Testis (tissue), 3 donors: ENCODE data around the gene OLIG3. TPM values are rescaled to one million over a fixed set of nuclear protein-coding genes. Genes with fewer than 3 reads are reported as not detected.

Experiments used
- DNase-seq: peaks from one replicate; pipeline ENCODE4 v3.0.0-alpha.2; 2019
- H3K27ac ChIP-seq, 2 donors: fragments of 200-600 bp; sonication (generic); one replicate each; pipeline ENCODE4 v1.5.1; 2019
- H3K27me3 ChIP-seq: fragments of 200-600 bp; sonication (generic); one replicate; pipeline ENCODE4 v1.5.1; 2019
- H3K36me3 ChIP-seq: fragments of 200-600 bp; sonication (generic); one replicate; pipeline ENCODE4 v1.5.1; 2017; ENCODE audit warnings: low read depth; ENCODE audit errors: missing control alignments
- H3K4me1 ChIP-seq: fragments of 200-600 bp; sonication (generic); one replicate; pipeline ENCODE4 v1.5.1; 2019
- H3K4me3 ChIP-seq, 2 donors: fragments of 200-600 bp; sonication (generic); one replicate each; pipeline ENCODE4 v1.5.1; 2017 to 2019
- H3K9me3 ChIP-seq: fragments of 200-600 bp; sonication (generic); one replicate; pipeline ENCODE4 v1.5.1; 2017
- POLR2A ChIP-seq: fragments of 450-650 bp; IDR thresholded peaks from one replicate; pipeline ENCODE4 v1.6.1; 2017; ENCODE audit warnings: antibody characterized with exemption, mild to moderate bottlenecking, moderate library complexity
- WGBS, 2 donors: methylation state at CpG; one replicate each; pipeline ENCODE4 v1.1.5; 2018; 5-methylcytosine and 5-hydroxymethylcytosine counted together
- intact Hi-C: fragments of 100-400 bp; cut with DNase I; formaldehyde crosslinking; loops from one replicate; pipeline ENCODE4 v1.15.1; 2023; ENCODE audit warnings: low total_unique reads
- polyA plus RNA-seq: library from polyadenylated mRNA; stranded (reverse); fragments of 350-450 nt; fragmentation: Illumina TruSeq; extraction: RNeasy Lipid Tissue Mini Kit (QIAGEN cat#74804); gene quantifications from one replicate; pipeline ENCODE4 v1.2.3, GENCODE V29; 2014; ENCODE audit warnings: low read depth, low replicate concordance; ENCODE audit not compliant: insufficient read depth
- total RNA-seq, 2 donors: library from RNA; depleted of rRNA; stranded (reverse); fragments of >200 nt; gene quantifications; one replicate each; pipeline ENCODE4 v1.2.3, GENCODE V29; 2016
- TF ChIP-seq, protein P1 (sequence below), 3 experiments: fragments of 450-650 bp in 2 of 3; fragments of 200-600 bp in 1 of 3; sonication (generic) in 1 of 3; IDR thresholded peaks; one replicate each; pipeline ENCODE4 v1.5.1; 2016 to 2019; ENCODE audit warnings: antibody characterized with exemption in 3 of 3, mild to moderate bottlenecking in 2 of 3, moderate library complexity in 1 of 3

The OLIG3 gene
- total and polyA plus RNA-seq, 3 donors from 2014 or later = not detected

DNA sequence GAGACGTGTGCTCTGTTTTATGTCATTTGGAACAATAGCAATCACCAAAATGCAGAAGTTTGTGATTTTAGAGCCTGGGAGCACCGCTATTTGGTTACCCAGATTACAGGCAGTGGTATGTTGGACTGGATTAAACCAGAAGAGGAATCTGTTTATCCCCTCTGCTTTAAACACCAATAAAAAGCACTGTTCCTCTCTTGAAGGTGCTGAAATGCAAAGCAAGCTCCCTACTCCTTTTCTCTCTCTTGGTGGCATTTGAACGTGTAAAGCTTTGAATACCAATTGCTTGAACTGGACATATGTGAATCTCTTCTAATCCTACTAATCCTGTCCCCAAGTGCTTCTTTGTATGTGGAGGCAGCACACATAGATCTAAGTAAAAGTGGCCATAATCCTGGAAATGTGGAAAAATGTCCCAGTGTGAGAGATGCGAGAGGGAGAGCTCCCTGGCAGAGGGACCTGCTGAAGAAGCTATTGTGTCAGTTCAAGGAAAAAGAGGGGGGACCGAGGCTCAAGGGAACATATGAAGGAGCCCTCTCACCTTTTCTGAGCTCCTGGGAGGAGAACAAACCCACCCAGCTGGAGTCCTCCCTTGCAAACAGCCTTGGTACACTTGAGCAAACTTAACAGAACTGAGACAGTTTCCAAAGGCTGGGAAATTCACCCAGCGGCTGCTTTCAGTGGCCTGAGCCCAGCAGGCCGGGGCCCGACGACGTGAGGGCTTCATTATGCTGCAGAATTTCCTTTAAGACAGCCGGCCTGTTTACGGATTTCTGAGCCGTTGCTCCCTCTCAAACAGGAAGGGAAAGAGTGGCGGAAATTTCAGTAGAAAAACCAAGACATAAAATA, 18.8 kb upstream of the OLIG3 start:
- no peak for DNase-seq
- TF ChIP-seq, protein P1, sequence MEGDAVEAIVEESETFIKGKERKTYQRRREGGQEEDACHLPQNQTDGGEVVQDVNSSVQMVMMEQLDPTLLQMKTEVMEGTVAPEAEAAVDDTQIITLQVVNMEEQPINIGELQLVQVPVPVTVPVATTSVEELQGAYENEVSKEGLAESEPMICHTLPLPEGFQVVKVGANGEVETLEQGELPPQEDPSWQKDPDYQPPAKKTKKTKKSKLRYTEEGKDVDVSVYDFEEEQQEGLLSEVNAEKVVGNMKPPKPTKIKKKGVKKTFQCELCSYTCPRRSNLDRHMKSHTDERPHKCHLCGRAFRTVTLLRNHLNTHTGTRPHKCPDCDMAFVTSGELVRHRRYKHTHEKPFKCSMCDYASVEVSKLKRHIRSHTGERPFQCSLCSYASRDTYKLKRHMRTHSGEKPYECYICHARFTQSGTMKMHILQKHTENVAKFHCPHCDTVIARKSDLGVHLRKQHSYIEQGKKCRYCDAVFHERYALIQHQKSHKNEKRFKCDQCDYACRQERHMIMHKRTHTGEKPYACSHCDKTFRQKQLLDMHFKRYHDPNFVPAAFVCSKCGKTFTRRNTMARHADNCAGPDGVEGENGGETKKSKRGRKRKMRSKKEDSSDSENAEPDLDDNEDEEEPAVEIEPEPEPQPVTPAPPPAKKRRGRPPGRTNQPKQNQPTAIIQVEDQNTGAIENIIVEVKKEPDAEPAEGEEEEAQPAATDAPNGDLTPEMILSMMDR (IDR thresholded peaks at IDR 0.05) = no peak
- no peak for TF ChIP-seq POLR2A
- Histone ChIP-seq H3K27ac (no peak overlapping the region), H3K9me3 (no peaks in the 10 kb centered on the region), H3K36me3 (no peaks in the 10 kb centered on the region), H3K27me3 (no peaks in the 10 kb centered on the region), H3K4me1 (no peaks in the 10 kb centered on the region), H3K4me3 (no peak overlapping the region)
- WGBS, 2 donors = 30 to 44% methylated on average over 14 of the region's 14 CpGs
- intact Hi-C loops = no loop called here

DNA sequence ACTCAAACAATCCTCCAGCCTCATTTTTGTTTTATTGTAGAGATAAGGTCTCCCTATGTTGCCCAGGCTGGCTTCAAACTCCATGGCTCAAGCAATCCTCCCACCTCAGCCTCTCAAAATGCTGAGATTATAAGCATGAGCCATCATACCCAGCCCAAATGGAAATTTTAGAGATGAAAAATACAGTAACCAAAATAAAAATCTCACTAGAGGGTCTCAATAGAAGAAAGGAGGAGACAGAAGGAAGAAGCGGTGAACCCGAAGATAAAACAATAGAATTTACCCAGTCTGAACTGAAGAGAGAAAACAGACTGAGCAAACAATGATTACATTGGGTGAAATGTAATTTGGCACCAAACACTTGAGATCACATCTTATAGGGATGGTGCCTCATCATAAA, 16.7 kb upstream of the OLIG3 start:
- Histone ChIP-seq H3K27me3 (no peaks in the 10 kb centered on the region), H3K9me3 (no peaks in the 10 kb centered on the region), H3K36me3 (no peaks in the 10 kb centered on the region), H3K4me3 (no peak overlapping the region), H3K27ac (no peak overlapping the region), H3K4me1 (no peaks in the 10 kb centered on the region)
- no peak for DNase-seq
- intact Hi-C loops = no loop called here
- TF ChIP-seq, protein P1 (IDR thresholded peaks at IDR 0.05) = no peak
- TF ChIP-seq POLR2A = no peak
- WGBS, 2 donors = 89 to 93% methylated on average over 2 of the region's 2 CpGs

DNA sequence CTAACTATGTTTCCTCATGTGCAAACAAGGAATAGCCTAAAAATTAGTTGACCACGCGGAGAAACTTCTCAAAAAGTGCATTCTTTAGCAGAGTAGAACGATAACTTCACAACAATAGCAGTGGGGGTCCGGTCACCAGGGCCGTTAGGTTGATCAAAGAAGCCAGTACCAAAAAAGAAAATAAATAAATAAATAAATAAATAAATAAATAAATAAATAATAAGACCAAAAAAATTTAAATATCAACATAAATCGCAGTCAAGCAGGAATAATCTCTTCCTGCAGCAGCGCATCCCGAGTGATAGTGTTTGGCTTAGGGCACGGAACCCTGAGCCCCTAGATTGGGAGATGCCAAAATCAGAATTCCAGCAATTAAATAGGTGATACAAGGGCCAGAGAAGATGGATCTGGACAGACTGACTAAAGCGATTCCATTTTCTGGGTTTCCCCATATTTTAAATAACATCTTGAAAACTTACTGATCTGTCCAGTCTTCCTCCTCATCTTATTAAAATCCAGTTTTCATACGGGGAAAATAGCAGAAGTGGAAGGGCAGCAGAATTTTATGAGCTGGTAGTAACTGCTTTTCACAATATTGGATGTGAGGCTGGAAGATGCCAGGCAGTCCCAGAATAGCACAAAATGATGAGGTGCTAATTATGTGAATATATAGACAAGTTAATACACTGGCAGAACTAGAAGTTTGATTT, 4.4 kb upstream of the OLIG3 start:
- WGBS, 2 donors = 19 to 20% methylated on average over 11 of the region's 11 CpGs
- intact Hi-C loops = no loop called here
- H3K27me3 ChIP-seq = no peaks in the 10 kb centered on the region
- TF ChIP-seq POLR2A = no peak
- TF ChIP-seq, protein P1 (IDR thresholded peaks at IDR 0.05) = no peak
- no peak overlapping the region for H3K4me3 ChIP-seq
- no peak for DNase-seq
- no peaks in the 10 kb centered on the region for H3K36me3 ChIP-seq
- no peaks in the 10 kb centered on the region for H3K9me3 ChIP-seq
- H3K4me1 ChIP-seq = peaks cover 8% of the 10 kb centered on the region
- H3K27ac ChIP-seq = no peak overlapping the region

DNA sequence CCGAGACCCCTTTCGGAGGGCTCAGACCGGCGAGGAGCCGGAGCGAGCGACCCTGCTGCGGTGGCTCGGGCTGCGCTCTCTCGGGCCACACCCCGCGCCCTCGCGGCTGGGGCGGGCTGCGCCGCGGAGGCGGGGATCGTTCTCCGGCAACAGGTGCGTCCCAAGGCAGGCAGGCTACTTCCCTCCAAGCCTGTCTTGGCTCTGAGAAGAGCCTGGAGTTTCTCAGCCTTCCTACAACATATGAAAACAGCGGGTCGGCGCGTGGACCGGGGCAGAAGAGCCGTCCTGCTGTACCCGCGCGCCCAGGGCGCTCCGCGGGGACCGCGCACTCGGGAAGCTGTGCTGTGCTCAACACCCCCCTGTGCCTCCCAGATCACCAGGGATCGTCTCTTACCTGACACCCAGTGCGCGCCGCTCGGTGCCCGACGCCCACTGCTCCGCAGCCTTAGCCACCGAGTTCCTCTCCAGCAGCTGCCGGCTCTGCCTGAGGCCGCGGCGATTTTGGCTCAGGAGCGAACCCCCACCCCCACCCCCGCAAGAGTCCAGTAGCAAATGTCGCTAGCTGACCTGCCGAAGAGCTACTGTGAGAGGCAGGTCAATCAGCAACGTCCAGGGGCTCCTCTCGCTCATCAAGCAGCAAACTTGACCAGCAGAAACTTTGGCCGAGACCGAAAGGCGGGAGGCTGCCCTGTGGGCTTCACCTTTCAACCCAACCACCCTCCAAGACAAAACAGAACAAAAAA, 3.7 kb upstream of the OLIG3 start:
- DNase-seq = no peak
- peaks cover 8% of the 10 kb centered on the region for H3K4me1 ChIP-seq
- H3K27ac ChIP-seq = no peak overlapping the region
- intact Hi-C loops = no loop called here
- no peaks in the 10 kb centered on the region for H3K36me3 ChIP-seq
- peak overlapping the region in 1 of 2 donors; percentile 34 for H3K4me3 ChIP-seq
- no peak for TF ChIP-seq POLR2A
- TF ChIP-seq, protein P1 (IDR thresholded peaks at IDR 0.05) = no peak
- 6% methylated on average over 14 to 38 of the region's 60 CpGs for WGBS, 2 donors
- no peaks in the 10 kb centered on the region for H3K27me3 ChIP-seq
- no peaks in the 10 kb centered on the region for H3K9me3 ChIP-seq
